ENCODE data around the gene MPZL1. TPM values are rescaled to one million over a fixed set of nuclear protein-coding genes. Genes with fewer than 3 reads are reported as not detected.

The MPZL1 gene
- total RNA-seq, 4 donors from 2014 or later = 23.1 to 87.7 (median 66.6) TPM

- Histone ChIP-seq H3K4me1 (peaks cover 0 to 20% (median 3%) of the 10 kb centered on the region in 4 donors), H3K9me3 (no peaks in the 10 kb centered on the region), H3K36me3 (peaks cover 0 to 27% (median 0%) of the 10 kb centered on the region in 3 donors), H3K4me3 (no peak overlapping the region), H3K27me3 (no peaks in the 10 kb centered on the region), H3K27ac (peak overlapping the region in 1 of 4 donors; percentile 53)
- DNase-seq = peak in 2 of 3 donors; percentile 82 to 95
- TF ChIP-seq, protein P1, sequence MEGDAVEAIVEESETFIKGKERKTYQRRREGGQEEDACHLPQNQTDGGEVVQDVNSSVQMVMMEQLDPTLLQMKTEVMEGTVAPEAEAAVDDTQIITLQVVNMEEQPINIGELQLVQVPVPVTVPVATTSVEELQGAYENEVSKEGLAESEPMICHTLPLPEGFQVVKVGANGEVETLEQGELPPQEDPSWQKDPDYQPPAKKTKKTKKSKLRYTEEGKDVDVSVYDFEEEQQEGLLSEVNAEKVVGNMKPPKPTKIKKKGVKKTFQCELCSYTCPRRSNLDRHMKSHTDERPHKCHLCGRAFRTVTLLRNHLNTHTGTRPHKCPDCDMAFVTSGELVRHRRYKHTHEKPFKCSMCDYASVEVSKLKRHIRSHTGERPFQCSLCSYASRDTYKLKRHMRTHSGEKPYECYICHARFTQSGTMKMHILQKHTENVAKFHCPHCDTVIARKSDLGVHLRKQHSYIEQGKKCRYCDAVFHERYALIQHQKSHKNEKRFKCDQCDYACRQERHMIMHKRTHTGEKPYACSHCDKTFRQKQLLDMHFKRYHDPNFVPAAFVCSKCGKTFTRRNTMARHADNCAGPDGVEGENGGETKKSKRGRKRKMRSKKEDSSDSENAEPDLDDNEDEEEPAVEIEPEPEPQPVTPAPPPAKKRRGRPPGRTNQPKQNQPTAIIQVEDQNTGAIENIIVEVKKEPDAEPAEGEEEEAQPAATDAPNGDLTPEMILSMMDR (IDR thresholded peaks at IDR 0.05) = peak; percentile 84 to 93 (median 90)
- no peak for TF ChIP-seq POLR2A (IDR thresholded peaks at IDR 0.05)
Observed at GRCh38 chr1:167687919-167688519, 33.8 kb upstream of the MPZL1 start.

- Histone ChIP-seq H3K36me3 (peaks cover 0 to 27% (median 0%) of the 10 kb centered on the region in 3 donors), H3K9me3 (no peaks in the 10 kb centered on the region), H3K4me3 (no peak overlapping the region), H3K4me1 (peaks cover 0 to 10% (median 3%) of the 10 kb centered on the region in 4 donors), H3K27ac (no peak overlapping the region), H3K27me3 (no peaks in the 10 kb centered on the region)
- TF ChIP-seq, protein P1 (IDR thresholded peaks at IDR 0.05) = no peak
- TF ChIP-seq POLR2A (IDR thresholded peaks at IDR 0.05) = no peak
- no peak for DNase-seq
Observed at GRCh38 chr1:167689567-167689920, 32.2 kb upstream of the MPZL1 start.

DNA sequence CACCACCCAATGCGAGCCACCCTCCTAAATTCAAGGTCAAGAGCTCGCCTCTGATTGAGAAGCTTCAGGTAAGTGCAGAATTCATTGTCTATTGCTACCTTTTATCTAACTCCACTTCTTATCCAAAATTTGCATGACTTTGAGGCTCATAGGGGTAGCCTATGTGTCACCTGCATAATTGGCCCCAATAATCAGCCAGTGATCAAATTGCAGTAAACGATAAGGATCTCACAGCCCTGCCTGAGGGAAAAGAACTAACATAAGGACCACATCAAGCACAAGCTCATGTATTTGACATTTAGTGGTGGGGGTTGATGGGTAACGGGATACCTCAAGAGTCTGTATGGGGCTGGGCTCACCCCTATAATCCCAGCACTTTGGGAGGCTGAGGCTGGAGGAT, 31.7 kb upstream of the MPZL1 start:
- TF ChIP-seq, protein P1 (IDR thresholded peaks at IDR 0.05) = no peak
- no peak for TF ChIP-seq POLR2A (IDR thresholded peaks at IDR 0.05)
- peaks cover 0 to 27% (median 0%) of the 10 kb centered on the region in 3 donors for H3K36me3 ChIP-seq
- H3K9me3 ChIP-seq = no peaks in the 10 kb centered on the region
- peaks cover 0 to 10% (median 3%) of the 10 kb centered on the region in 4 donors for H3K4me1 ChIP-seq
- H3K4me3 ChIP-seq = no peak overlapping the region
- no peak overlapping the region for H3K27ac ChIP-seq
- DNase-seq = no peak
- H3K27me3 ChIP-seq = no peaks in the 10 kb centered on the region

DNA sequence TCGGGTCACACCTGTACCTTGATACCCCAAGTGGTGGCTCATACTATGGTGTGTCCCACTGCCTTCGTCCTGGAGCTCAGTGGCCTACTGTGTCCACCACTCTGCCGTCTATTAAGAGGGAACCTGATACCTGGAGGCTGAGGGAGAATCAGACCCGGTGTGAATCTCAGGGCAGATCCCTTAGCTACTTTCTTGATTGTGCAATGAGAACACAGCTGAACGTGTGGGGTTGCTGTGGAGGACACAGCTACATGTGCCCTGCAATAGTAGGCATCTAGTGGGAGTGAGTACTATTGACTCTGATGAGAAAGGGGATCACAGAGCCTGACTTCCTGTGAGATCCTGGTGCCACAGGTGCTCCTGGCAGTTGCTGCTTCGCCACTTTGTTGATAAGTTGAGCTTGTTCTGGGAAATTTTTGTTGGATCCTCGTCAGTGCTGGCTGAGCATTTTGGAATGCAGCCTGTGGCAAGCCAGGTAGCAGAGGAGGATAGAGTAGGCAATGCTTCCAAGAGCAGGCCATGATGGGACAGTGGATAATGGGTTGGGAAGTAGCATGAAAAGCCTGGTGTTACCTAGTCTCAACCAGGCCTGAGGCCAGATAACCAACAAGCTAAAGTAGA, 28.2 kb upstream of the MPZL1 start:
- Histone ChIP-seq H3K36me3 (peaks cover 0 to 47% (median 0%) of the 10 kb centered on the region in 3 donors), H3K4me3 (no peak overlapping the region), H3K27me3 (no peaks in the 10 kb centered on the region), H3K27ac (no peak overlapping the region), H3K4me1 (no peaks in the 10 kb centered on the region), H3K9me3 (no peaks in the 10 kb centered on the region)
- no peak for DNase-seq
- TF ChIP-seq, protein P1 (IDR thresholded peaks at IDR 0.05) = no peak
- no peak for TF ChIP-seq POLR2A (IDR thresholded peaks at IDR 0.05)

DNA sequence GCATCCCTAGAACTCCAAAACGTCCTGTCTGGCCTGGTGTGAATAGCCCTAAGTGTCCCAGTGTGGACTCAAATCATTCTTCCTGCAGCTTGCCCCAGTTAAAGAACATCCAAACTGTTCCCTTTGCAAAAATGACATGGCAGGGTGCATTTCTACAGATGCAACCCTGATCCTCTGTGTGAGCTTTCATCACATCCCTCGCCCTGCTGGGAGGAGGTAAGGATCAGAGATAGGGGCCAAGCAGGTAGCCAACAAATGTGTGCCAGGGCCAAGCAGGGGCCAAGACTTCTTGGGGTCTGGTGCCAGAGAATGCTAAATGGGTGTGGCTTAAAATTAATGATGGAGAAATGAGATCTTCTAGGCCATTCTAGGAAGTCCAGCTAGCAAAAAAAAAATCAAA, 27.1 kb upstream of the MPZL1 start:
- Histone ChIP-seq H3K36me3 (peaks cover 0 to 41% (median 0%) of the 10 kb centered on the region in 3 donors), H3K27ac (no peak overlapping the region), H3K9me3 (no peaks in the 10 kb centered on the region), H3K27me3 (no peaks in the 10 kb centered on the region), H3K4me3 (no peak overlapping the region), H3K4me1 (no peaks in the 10 kb centered on the region)
- TF ChIP-seq, protein P1 (IDR thresholded peaks at IDR 0.05) = no peak
- no peak for TF ChIP-seq POLR2A (IDR thresholded peaks at IDR 0.05)
- DNase-seq = no peak
